ENCODE results near the gene DIP2C. TPM values are rescaled to one million over a fixed set of nuclear protein-coding genes. Genes with fewer than 3 reads are reported as not detected.

DIP2C gene
- total and polyA plus RNA-seq, 3 donors from 2014 or later = 14.9 to 43.4 (median 30.1) TPM

GRCh38 chr10:501596-501995 lies 187.9 kb downstream of the DIP2C start:
- 84 to 92% methylated on average over 8 of the region's 8 CpGs for WGBS, 2 donors
- Histone ChIP-seq H3K36me3 (ENCODE audit: low read depth, missing control alignments) (no peaks in the 10 kb centered on the region), H3K27ac (no peak overlapping the region), H3K27me3 (no peaks in the 10 kb centered on the region), H3K9me3 (no peaks in the 10 kb centered on the region), H3K4me3 (no peak overlapping the region), H3K4me1 (peaks cover 13% of the 10 kb centered on the region)
- peak; percentile 13 for DNase-seq
- intact Hi-C loops (cut with DNase I; ENCODE audit: low total_unique reads) = no loop called here
- TF ChIP-seq, protein P1, sequence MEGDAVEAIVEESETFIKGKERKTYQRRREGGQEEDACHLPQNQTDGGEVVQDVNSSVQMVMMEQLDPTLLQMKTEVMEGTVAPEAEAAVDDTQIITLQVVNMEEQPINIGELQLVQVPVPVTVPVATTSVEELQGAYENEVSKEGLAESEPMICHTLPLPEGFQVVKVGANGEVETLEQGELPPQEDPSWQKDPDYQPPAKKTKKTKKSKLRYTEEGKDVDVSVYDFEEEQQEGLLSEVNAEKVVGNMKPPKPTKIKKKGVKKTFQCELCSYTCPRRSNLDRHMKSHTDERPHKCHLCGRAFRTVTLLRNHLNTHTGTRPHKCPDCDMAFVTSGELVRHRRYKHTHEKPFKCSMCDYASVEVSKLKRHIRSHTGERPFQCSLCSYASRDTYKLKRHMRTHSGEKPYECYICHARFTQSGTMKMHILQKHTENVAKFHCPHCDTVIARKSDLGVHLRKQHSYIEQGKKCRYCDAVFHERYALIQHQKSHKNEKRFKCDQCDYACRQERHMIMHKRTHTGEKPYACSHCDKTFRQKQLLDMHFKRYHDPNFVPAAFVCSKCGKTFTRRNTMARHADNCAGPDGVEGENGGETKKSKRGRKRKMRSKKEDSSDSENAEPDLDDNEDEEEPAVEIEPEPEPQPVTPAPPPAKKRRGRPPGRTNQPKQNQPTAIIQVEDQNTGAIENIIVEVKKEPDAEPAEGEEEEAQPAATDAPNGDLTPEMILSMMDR (IDR thresholded peaks at IDR 0.05) = no peak
- no peak for TF ChIP-seq POLR2A (IDR thresholded peaks at IDR 0.05)

GRCh38 chr10:500876-501275 lies 188.6 kb downstream of the DIP2C start:
- H3K4me3 ChIP-seq = no peak overlapping the region
- H3K27ac ChIP-seq = no peak overlapping the region
- WGBS, 2 donors = 47 to 54% methylated on average over 2 of the region's 2 CpGs
- no peaks in the 10 kb centered on the region for H3K36me3 ChIP-seq (ENCODE audit: low read depth, missing control alignments)
- TF ChIP-seq, protein P1 (IDR thresholded peaks at IDR 0.05) = no peak
- TF ChIP-seq POLR2A (IDR thresholded peaks at IDR 0.05) = no peak
- intact Hi-C loops (cut with DNase I; ENCODE audit: low total_unique reads) = no loop called here
- no peak for DNase-seq
- no peaks in the 10 kb centered on the region for H3K9me3 ChIP-seq
- no peaks in the 10 kb centered on the region for H3K27me3 ChIP-seq
- H3K4me1 ChIP-seq = peaks cover 13% of the 10 kb centered on the region

GRCh38 chr10:499991-500390 lies 189.5 kb downstream of the DIP2C start:
- intact Hi-C loops (cut with DNase I; ENCODE audit: low total_unique reads) = no loop called here
- Histone ChIP-seq H3K36me3 (ENCODE audit: low read depth, missing control alignments) (no peaks in the 10 kb centered on the region), H3K4me1 (peaks cover 13% of the 10 kb centered on the region), H3K27me3 (no peaks in the 10 kb centered on the region), H3K4me3 (no peak overlapping the region), H3K9me3 (no peaks in the 10 kb centered on the region), H3K27ac (no peak overlapping the region)
- 81 to 90% methylated on average over 3 to 4 of the region's 4 CpGs for WGBS, 2 donors
- TF ChIP-seq POLR2A (IDR thresholded peaks at IDR 0.05) = no peak
- TF ChIP-seq, protein P1 (IDR thresholded peaks at IDR 0.05) = no peak
- no peak for DNase-seq

DNA sequence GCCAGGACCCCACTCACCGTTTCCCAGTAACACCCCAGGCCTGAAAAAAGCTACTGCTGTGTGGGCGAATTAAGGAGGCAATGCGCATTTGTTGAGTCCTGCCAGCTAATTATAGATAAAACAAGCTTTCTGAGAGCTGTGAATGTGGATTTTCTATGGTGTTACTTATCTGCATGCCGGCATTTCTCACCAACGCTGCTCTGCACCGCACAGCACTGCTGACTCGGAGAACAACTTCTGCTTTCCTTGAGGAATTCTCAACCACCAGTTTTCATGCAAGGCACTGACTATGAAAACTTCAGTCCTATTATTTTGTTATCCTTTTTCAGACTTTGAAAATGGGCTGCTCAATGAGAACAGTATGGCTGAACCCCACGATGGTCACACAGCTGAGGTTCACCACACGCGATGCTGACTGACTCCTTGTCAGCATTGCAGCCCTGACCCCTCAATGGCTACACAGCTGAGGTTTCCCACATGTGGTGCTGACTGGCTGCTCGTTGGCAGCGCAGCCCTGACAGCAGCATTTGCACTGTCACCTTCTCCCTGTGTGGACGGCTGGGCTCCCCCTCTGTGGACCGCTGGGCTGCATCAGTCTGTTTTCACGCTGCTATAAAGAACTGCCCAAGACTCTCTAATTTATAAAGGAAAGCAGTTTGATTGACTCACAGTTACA lies 190.6 kb downstream of the DIP2C start:
- TF ChIP-seq, protein P1 (IDR thresholded peaks at IDR 0.05) = no peak
- no peak for TF ChIP-seq POLR2A (IDR thresholded peaks at IDR 0.05)
- Histone ChIP-seq H3K27ac (no peak overlapping the region), H3K4me3 (no peak overlapping the region), H3K27me3 (no peaks in the 10 kb centered on the region), H3K36me3 (ENCODE audit: low read depth, missing control alignments) (no peaks in the 10 kb centered on the region), H3K4me1 (peaks cover 13% of the 10 kb centered on the region), H3K9me3 (no peaks in the 10 kb centered on the region)
- 74 to 81% methylated on average over 15 of the region's 15 CpGs for WGBS, 2 donors
- DNase-seq = no peak
- intact Hi-C loops (cut with DNase I; ENCODE audit: low total_unique reads) = no loop called here

- TF ChIP-seq, protein P1 (IDR thresholded peaks at IDR 0.05) = no peak
- no peak for TF ChIP-seq POLR2A (IDR thresholded peaks at IDR 0.05)
- Histone ChIP-seq H3K36me3 (ENCODE audit: low read depth, missing control alignments) (no peaks in the 10 kb centered on the region), H3K27me3 (no peaks in the 10 kb centered on the region), H3K4me3 (no peak overlapping the region), H3K27ac (no peak overlapping the region), H3K4me1 (peaks cover 13% of the 10 kb centered on the region), H3K9me3 (no peaks in the 10 kb centered on the region)
- intact Hi-C loops (cut with DNase I; ENCODE audit: low total_unique reads) = no loop called here
- 79% methylated on average over 6 of the region's 6 CpGs for WGBS, 2 donors
- DNase-seq = no peak
These were observed 191.5 kb downstream of the DIP2C start for GRCh38 chr10:497898-498451.

Data from testis (tissue), 3 donors.